Neural cell (in vitro differentiated cells): ENCODE data around the gene APOC3. TPM values are rescaled to one million over a fixed set of nuclear protein-coding genes. Genes with fewer than 3 reads are reported as not detected.

Source experiments
- H2AFZ ChIP-seq: fragments of 200-600, 300-800 bp; sonication (generic), shearing (Covaris generic); 2 replicates; pipeline ENCODE4 v1.6.0; 2014; ENCODE audit warnings: low read depth, mild to moderate bottlenecking, antibody characterized with exemption, low read length, moderate library complexity
- H3F3A ChIP-seq: fragments of 200-600 bp; shearing (Covaris generic); 2 replicates; pipeline ENCODE4 v1.6.1; 2016; ENCODE audit warnings: mild to moderate bottlenecking, moderate library complexity, mixed read lengths, antibody characterized with exemption, low read length; ENCODE audit not compliant: insufficient read depth, poor library complexity, severe bottlenecking
- H3K27ac ChIP-seq: fragments of 200-600, 300-800 bp; sonication (generic), shearing (Covaris generic); 2 replicates; pipeline ENCODE4 v1.5.1; 2014; ENCODE audit warnings: mild to moderate bottlenecking, low read length, moderate library complexity
- H3K27me3 ChIP-seq: fragments of 300-800, 200-600 bp; sonication (generic), shearing (Covaris generic); 2 replicates; pipeline ENCODE4 v1.6.0; 2014; ENCODE audit warnings: mild to moderate bottlenecking, low read depth, low read length, moderate library complexity; ENCODE audit not compliant: insufficient read depth
- H3K36me3 ChIP-seq: fragments of 300-800, 200-600 bp; sonication (generic), shearing (Covaris generic); 2 replicates; pipeline ENCODE4 v1.5.1; 2014; ENCODE audit warnings: mild to moderate bottlenecking, antibody characterized with exemption, low read length, moderate library complexity; ENCODE audit not compliant: insufficient read depth
- H3K4me2 ChIP-seq: fragments of 300-800, 200-600 bp; sonication (generic), shearing (Covaris generic); 2 replicates; pipeline ENCODE4 v1.6.0; 2014; ENCODE audit warnings: mild to moderate bottlenecking, low read length
- H3K4me3 ChIP-seq: fragments of 300-800, 200-600 bp; sonication (generic), shearing (Covaris generic); 2 replicates; pipeline ENCODE4 v1.5.1; 2014; ENCODE audit warnings: mild to moderate bottlenecking, low read length, moderate library complexity
- H3K79me2 ChIP-seq: fragments of 200-600 bp; shearing (Covaris generic); replicated peaks from 2 replicates; pipeline ENCODE4 v1.6.0; 2014; ENCODE audit warnings: mild to moderate bottlenecking, low read length, moderate library complexity; ENCODE audit not compliant: insufficient read depth
- H3K9ac ChIP-seq: fragments of 300-800, 200-600 bp; sonication (generic), shearing (Covaris generic); 2 replicates; pipeline ENCODE4 v1.6.1; 2016; ENCODE audit warnings: mild to moderate bottlenecking, low read length, mixed read lengths
- H3K9me2 ChIP-seq: fragments of 200-600 bp; shearing (Covaris generic); 2 replicates; pipeline ENCODE4 v1.6.1; 2016; ENCODE audit warnings: mild to moderate bottlenecking, low read length, mixed read lengths; ENCODE audit not compliant: insufficient read depth
- H3K9me3 ChIP-seq: fragments of 200-600, 300-800 bp; sonication (generic), shearing (Covaris generic); 2 replicates; pipeline ENCODE4 v1.6.1; 2016; ENCODE audit warnings: mild to moderate bottlenecking, mixed run types, low read length, moderate library complexity, mixed read lengths
- H4K20me1 ChIP-seq: fragments of 200-600 bp; shearing (Covaris generic); 2 replicates; pipeline ENCODE4 v1.6.1; 2016; ENCODE audit warnings: mild to moderate bottlenecking, mixed run types; ENCODE audit not compliant: insufficient read depth
- EP300 ChIP-seq: fragments of 450-650 bp; conservative IDR thresholded peaks from 2 replicates; pipeline ENCODE4 v1.6.1; 2014; ENCODE audit warnings: antibody characterized with exemption, mild to moderate bottlenecking, moderate library complexity; ENCODE audit not compliant: poor library complexity, severe bottlenecking
- EZH2 ChIP-seq: fragments of 200-600, 300-800 bp; shearing (Covaris generic), sonication (generic); IDR thresholded peaks from 2 replicates; pipeline ENCODE4 v1.6.1; 2014; ENCODE audit warnings: antibody characterized with exemption, low read length, borderline replicate concordance, mild to moderate bottlenecking; ENCODE audit not compliant: insufficient read depth, poor library complexity, severe bottlenecking
- MXI1 ChIP-seq: fragments of 450-650 bp; conservative IDR thresholded peaks from 2 replicates; pipeline ENCODE4 v1.6.1; 2014; ENCODE audit warnings: antibody characterized with exemption, mild to moderate bottlenecking; ENCODE audit not compliant: poor library complexity, severe bottlenecking
- POLR2AphosphoS5 ChIP-seq: IDR thresholded peaks from 2 replicates; pipeline ENCODE4 v1.6.1; 2012
- RAD21 ChIP-seq: fragments of 450-650 bp; conservative IDR thresholded peaks from 2 replicates; pipeline ENCODE4 v1.6.1; 2014; ENCODE audit warnings: antibody characterized with exemption, mild to moderate bottlenecking, moderate library complexity
- REST ChIP-seq: IDR thresholded peaks from 2 replicates; pipeline ENCODE4 v1.6.1; 2012; ENCODE audit warnings: borderline replicate concordance
- SMC3 ChIP-seq: fragments of 450-650 bp; conservative IDR thresholded peaks from 2 replicates; pipeline ENCODE4 v1.6.1; 2014; ENCODE audit warnings: antibody characterized with exemption, mild to moderate bottlenecking, moderate library complexity; ENCODE audit not compliant: poor library complexity
- TAF1 ChIP-seq: IDR thresholded peaks from 2 replicates; pipeline ENCODE4 v1.6.1; 2012; ENCODE audit warnings: low read depth
- polyA plus RNA-seq: library from polyadenylated mRNA; depleted of rRNA; stranded (reverse); fragments of >200 nt; gene quantifications from 2 replicates; pipeline ENCODE4 v1.2.3, GENCODE V29; 2014
- TF ChIP-seq, protein P1 (sequence below): fragments of 450-650 bp; IDR thresholded peaks from 2 replicates; pipeline ENCODE4 v1.5.1; 2014; ENCODE audit warnings: antibody characterized with exemption, mild to moderate bottlenecking, moderate library complexity; ENCODE audit not compliant: poor library complexity, severe bottlenecking

Gene APOC3
- polyA plus RNA-seq, 1 donor from 2014 or later: not detected

GRCh38 chr11:116870054-116870453 lies 40.3 kb downstream of the APOC3 start:
- Histone ChIP-seq H3K79me2 (no peaks in the 10 kb centered on the region), H3K4me2 (no peak overlapping the region), H3K4me3 (no peak overlapping the region), H4K20me1 (no peaks in the 10 kb centered on the region), H3K27me3 (no peaks in the 10 kb centered on the region), H3K9me3 (no peaks in the 10 kb centered on the region), H2AFZ (no peak overlapping the region), H3K36me3 (peaks cover 18% of the 10 kb centered on the region), H3K27ac (no peak overlapping the region), H3F3A (no peaks in the 10 kb centered on the region), H3K9me2 (no peaks in the 10 kb centered on the region), H3K9ac (no peak overlapping the region)
- no peak for TF ChIP-seq POLR2AphosphoS5
- no peak for TF ChIP-seq REST
- TF ChIP-seq TAF1: no peak
- no peak for TF ChIP-seq RAD21
- TF ChIP-seq MXI1: no peak
- TF ChIP-seq EZH2: no peak
- TF ChIP-seq EP300: no peak
- TF ChIP-seq SMC3: no peak
- TF ChIP-seq, protein P1, sequence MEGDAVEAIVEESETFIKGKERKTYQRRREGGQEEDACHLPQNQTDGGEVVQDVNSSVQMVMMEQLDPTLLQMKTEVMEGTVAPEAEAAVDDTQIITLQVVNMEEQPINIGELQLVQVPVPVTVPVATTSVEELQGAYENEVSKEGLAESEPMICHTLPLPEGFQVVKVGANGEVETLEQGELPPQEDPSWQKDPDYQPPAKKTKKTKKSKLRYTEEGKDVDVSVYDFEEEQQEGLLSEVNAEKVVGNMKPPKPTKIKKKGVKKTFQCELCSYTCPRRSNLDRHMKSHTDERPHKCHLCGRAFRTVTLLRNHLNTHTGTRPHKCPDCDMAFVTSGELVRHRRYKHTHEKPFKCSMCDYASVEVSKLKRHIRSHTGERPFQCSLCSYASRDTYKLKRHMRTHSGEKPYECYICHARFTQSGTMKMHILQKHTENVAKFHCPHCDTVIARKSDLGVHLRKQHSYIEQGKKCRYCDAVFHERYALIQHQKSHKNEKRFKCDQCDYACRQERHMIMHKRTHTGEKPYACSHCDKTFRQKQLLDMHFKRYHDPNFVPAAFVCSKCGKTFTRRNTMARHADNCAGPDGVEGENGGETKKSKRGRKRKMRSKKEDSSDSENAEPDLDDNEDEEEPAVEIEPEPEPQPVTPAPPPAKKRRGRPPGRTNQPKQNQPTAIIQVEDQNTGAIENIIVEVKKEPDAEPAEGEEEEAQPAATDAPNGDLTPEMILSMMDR: no peak

DNA sequence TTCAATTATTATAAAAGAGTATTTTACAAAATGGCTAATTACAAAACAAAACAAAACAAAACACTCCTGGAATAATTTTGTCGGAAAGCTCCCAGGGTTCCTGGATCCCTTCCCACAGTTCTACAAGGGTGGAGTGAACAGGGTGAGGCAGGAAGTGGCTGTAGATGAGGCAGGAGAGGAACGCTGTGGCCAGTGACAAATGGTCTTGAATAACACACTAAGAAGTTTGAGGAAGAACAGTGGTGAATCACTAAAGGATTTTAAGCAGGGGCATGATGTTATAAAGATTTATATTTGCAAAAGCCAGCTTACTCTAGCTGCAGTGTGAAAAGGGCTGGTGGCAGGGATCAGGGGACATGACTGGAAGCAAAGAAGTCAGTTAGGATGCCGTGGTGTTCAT lies 41.5 kb downstream of the APOC3 start:
- Histone ChIP-seq H4K20me1 (no peaks in the 10 kb centered on the region), H3K9ac (no peak overlapping the region), H3K9me3 (no peaks in the 10 kb centered on the region), H3K27ac (no peak overlapping the region), H3K4me2 (no peak overlapping the region), H3K9me2 (no peaks in the 10 kb centered on the region), H3K36me3 (peaks cover 13% of the 10 kb centered on the region), H3K4me3 (no peak overlapping the region), H2AFZ (no peak overlapping the region), H3F3A (no peaks in the 10 kb centered on the region), H3K79me2 (no peaks in the 10 kb centered on the region), H3K27me3 (no peaks in the 10 kb centered on the region)
- TF ChIP-seq, protein P1: no peak
- TF ChIP-seq SMC3: no peak
- no peak for TF ChIP-seq EZH2
- TF ChIP-seq REST: no peak
- TF ChIP-seq TAF1: no peak
- TF ChIP-seq RAD21: no peak
- TF ChIP-seq POLR2AphosphoS5: no peak
